Muscle layer of duodenum (tissue), 2 donors: ENCODE measurements around the gene ATXN7.

Source experiments
- H3K27ac ChIP-seq: one replicate; pipeline ENCODE4 v1.7.0; 2013; ENCODE audit warnings: mild to moderate bottlenecking, low read length
- H3K27me3 ChIP-seq: one replicate; pipeline ENCODE4 v1.7.0; 2013; ENCODE audit warnings: low read depth, mild to moderate bottlenecking, control low read depth, low read length
- H3K36me3 ChIP-seq, 2 donors: one replicate each; pipeline ENCODE4 v1.7.0; 2013; ENCODE audit warnings: low read length in 2 of 2, control low read depth in 1 of 2, mild to moderate bottlenecking in 1 of 2; ENCODE audit not compliant: insufficient read depth in 2 of 2, control insufficient read depth in 1 of 2
- H3K4me1 ChIP-seq, 2 donors: one replicate each; pipeline ENCODE4 v1.7.0; 2013; ENCODE audit warnings: low read length in 2 of 2, mild to moderate bottlenecking in 2 of 2, control low read depth in 1 of 2, moderate library complexity in 1 of 2; ENCODE audit not compliant: insufficient read depth in 2 of 2, control insufficient read depth in 1 of 2
- H3K4me3 ChIP-seq, 2 donors: one replicate each; pipeline ENCODE4 v1.7.0; 2013; ENCODE audit warnings: low read length in 2 of 2, low read depth in 1 of 2, mild to moderate bottlenecking in 1 of 2
- H3K9me3 ChIP-seq, 2 donors: one replicate each; pipeline ENCODE4 v1.7.0; 2013; ENCODE audit warnings: low read length in 2 of 2, control low read depth in 1 of 2, mild to moderate bottlenecking in 1 of 2; ENCODE audit not compliant: control insufficient read depth in 1 of 2
- donor health status: healthy.

Gene ATXN7, protein sequence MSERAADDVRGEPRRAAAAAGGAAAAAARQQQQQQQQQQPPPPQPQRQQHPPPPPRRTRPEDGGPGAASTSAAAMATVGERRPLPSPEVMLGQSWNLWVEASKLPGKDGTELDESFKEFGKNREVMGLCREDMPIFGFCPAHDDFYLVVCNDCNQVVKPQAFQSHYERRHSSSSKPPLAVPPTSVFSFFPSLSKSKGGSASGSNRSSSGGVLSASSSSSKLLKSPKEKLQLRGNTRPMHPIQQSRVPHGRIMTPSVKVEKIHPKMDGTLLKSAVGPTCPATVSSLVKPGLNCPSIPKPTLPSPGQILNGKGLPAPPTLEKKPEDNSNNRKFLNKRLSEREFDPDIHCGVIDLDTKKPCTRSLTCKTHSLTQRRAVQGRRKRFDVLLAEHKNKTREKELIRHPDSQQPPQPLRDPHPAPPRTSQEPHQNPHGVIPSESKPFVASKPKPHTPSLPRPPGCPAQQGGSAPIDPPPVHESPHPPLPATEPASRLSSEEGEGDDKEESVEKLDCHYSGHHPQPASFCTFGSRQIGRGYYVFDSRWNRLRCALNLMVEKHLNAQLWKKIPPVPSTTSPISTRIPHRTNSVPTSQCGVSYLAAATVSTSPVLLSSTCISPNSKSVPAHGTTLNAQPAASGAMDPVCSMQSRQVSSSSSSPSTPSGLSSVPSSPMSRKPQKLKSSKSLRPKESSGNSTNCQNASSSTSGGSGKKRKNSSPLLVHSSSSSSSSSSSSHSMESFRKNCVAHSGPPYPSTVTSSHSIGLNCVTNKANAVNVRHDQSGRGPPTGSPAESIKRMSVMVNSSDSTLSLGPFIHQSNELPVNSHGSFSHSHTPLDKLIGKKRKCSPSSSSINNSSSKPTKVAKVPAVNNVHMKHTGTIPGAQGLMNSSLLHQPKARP

DNA sequence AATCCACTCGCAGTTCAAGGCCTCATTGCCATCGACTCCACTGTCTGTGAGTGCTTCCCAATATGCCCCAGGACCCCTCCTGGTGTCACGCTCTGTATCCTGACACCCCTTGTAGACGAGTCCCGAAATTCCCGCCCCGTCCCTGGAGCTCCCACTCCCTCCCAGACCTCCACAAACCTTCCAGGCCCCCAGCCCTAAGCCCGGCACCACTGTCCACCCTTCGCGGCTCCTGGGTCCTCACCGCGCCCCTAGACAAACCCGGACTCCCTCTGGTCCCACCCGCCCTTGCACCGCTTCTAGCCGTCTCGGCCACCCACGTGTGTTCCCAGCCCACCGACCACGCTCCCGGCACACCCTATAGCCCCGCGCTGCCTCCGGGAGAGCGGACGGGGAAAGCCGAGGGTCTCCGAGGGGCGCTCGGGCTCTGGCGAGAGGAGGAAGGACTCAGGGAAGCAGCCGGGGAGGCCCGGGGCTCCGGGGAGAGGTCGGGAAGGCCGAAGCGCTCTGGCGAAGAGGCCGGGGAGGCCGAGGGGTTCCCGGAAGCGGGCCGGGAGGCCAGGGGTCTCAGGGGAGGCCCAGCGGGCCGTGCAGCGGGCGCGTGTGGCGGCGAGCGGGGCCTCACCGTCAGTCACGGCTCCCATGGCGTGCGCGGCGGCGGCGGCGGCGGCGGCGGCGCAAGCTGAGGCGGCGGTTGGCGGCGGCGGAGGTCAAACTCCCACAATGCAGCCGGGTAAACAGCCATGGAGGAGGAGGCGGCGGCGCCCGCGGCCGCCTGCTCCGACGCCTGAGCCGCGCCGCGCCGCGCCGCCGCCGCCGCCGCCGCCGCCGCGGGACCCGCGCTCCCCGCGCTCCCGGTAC, at the start of gene ATXN7, which contains the start of gene THOC7:
ATXN7 (plus strand) TSS at position 718 of the 858 bp plus-strand sequence. CDS start 48,732 bp downstream, outside the sequence.
THOC7 (minus strand) TSS at position 656 of the 858 bp plus-strand sequence; CDS start at position 641, 15 bp downstream.
- H3K4me1 ChIP-seq, result peaks cover 9 to 17% of the 10 kb centered on the region in 2 donors
- H3K9me3 ChIP-seq, result no peaks in the 10 kb centered on the region
- no peaks in the 10 kb centered on the region for H3K36me3 ChIP-seq
- H3K27ac ChIP-seq, result peak within 1 kb of the TSS; percentile 69
- peak within 1 kb of the TSS; percentile 85 to 88 for H3K4me3 ChIP-seq
- no peaks in the 10 kb centered on the region for H3K27me3 ChIP-seq

DNA sequence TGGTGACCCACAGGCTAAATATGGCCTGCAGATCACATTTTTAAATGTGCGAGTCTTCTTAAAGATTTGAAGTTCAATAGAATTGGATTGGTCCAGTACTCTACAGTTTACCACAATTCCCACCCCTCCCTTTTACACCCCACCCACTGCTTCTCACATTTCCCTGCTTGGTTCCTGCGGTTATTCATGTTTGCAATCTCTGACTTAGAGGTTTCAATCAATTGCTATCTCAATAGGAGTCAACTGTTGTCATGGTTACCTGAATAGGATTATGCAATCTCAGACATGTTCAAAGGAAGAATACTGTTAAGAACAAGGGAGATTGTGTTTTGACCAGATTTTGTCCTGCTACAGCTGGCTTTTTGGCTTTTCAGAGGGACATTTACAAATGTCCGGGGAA, 49.4 kb upstream of the ATXN7 start:
- H3K36me3 ChIP-seq, result no peaks in the 10 kb centered on the region
- no peak overlapping the region for H3K4me3 ChIP-seq
- no peaks in the 10 kb centered on the region for H3K27me3 ChIP-seq
- H3K27ac ChIP-seq, result no peak overlapping the region
- no peaks in the 10 kb centered on the region for H3K9me3 ChIP-seq
- H3K4me1 ChIP-seq, result no peaks in the 10 kb centered on the region

DNA sequence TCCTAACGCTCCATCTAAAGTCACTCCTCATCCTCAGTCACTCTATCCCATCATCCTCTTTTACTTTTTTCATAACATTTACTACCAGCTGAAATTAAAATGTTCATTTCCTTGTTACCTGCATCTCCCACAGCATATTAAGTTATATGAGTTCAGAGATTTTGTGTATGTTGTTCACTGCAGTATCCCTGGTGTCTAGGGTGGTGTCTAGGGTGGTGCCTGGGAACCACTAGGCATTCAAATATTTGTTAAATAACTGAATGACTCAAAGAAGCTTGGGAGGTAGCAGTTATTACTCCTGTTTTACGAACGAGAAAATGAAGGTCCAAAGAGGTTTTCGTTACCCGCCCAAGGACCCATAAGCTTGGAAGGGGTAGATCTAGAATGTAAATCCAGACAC, 46.4 kb upstream of the ATXN7 start:
- Histone ChIP-seq H3K4me1 (no peaks in the 10 kb centered on the region), H3K4me3 (no peak overlapping the region), H3K27ac (no peak overlapping the region), H3K36me3 (no peaks in the 10 kb centered on the region), H3K27me3 (no peaks in the 10 kb centered on the region), H3K9me3 (no peaks in the 10 kb centered on the region)

DNA sequence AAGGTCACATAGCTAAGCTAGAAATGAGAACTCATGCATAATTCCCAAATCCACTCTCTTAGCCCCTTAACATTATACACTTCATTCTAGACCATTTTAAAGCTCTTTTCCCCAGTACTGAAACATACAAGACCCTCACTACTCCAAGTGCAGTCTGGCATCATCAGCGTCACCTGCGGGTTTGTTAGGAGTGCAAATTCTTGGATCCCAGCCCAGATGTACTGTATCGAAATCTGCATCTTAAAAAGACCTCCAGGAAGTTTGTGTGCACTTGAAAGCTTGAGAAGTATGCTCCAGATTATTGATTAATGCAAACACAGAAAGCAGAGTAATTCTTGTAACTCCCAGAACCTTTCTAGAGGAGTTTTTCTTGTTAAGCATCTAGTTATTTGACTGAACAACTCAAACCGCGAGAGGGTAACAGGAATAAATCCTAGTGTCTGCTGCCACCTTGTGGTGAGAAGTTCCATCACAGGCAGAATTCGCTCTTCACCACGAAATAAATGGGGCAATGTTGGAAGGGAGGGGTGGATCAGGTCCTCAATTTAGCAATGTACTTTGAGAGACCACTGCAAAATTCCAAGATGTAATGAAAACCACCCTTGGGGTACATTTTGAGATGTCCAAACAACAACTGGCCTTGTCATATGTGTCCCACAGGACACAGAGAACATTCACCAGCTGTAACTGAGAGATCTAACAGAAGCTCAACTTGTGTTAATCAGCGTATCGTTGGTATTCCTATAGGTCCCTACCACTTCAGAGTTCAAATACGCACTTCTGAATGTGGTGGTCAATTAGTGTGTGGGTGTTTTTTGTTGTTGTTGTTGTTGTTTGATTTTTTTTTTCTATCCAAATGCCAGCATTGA, 45.2 kb upstream of the ATXN7 start:
- Histone ChIP-seq H3K4me3 (no peak overlapping the region), H3K4me1 (no peaks in the 10 kb centered on the region), H3K36me3 (no peaks in the 10 kb centered on the region), H3K27ac (no peak overlapping the region), H3K27me3 (no peaks in the 10 kb centered on the region), H3K9me3 (no peaks in the 10 kb centered on the region)

DNA sequence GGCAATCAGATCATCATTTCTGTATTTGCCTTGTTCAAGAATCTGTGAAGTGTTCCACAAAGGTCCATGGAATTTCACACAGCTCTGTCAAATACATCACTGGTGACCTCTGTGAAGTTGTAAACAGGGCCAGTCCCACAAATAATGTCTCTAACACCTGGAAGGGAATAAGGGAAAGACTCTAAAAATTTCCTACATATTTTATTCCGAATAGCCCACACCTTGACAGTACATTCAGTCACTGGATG, 44.6 kb upstream of the ATXN7 start, which contains the start of gene C3orf49:
C3orf49 (plus strand) TSS at position 149 of the 248 bp plus-strand sequence. CDS start 173 bp downstream, outside the sequence.
- Histone ChIP-seq H3K9me3 (no peaks in the 10 kb centered on the region), H3K27me3 (no peaks in the 10 kb centered on the region), H3K36me3 (no peaks in the 10 kb centered on the region), H3K4me1 (no peaks in the 10 kb centered on the region), H3K27ac (no peak within 1 kb of the TSS), H3K4me3 (no peak within 1 kb of the TSS)

DNA sequence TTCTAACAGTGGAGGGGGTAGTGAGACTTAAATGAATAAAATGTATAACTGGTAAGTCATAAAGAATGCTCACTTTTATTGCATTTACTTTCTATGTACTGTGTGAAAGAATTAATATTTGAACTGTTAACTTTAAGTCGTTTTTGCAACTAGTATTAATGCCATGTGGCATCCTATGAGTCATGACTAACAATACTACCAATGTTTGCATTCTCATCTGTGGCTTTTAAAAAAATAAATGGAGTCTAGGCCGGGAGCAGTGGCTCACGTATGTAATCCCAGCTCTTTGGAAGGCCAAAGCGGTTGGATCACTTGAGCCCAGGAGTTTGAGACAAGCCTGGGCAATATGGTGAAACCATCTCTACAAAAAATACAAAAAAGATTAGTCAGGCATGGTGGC, 39.4 kb upstream of the ATXN7 start:
- H3K9me3 ChIP-seq, result no peaks in the 10 kb centered on the region
- H3K27ac ChIP-seq, result no peak overlapping the region
- H3K36me3 ChIP-seq, result peaks cover 0 to 9% of the 10 kb centered on the region in 2 donors
- no peak overlapping the region for H3K4me3 ChIP-seq
- H3K4me1 ChIP-seq, result no peaks in the 10 kb centered on the region
- no peaks in the 10 kb centered on the region for H3K27me3 ChIP-seq

DNA sequence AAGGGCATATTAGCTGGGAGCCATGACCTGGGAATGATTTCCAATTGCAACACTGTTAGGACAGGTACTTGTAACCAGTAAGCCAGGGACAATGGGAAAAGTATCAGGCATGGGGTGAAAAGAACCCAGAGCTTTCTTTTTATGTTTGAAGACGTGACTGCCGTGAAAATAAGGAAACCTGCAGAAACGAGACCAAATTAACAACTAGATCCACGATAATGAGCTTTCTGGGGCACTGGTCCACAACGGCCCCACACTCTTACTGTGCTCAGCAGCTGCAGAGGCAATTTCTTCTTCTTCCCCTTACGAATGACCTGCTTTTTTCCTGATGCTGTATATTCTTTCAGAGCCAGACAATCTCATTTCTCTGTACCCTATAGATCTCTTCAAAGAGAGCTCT, 33.1 kb upstream of the ATXN7 start:
- Histone ChIP-seq H3K27me3 (no peaks in the 10 kb centered on the region), H3K9me3 (no peaks in the 10 kb centered on the region), H3K4me1 (no peaks in the 10 kb centered on the region), H3K27ac (no peak overlapping the region), H3K36me3 (peaks cover 33 to 45% of the 10 kb centered on the region in 2 donors), H3K4me3 (no peak overlapping the region)

DNA sequence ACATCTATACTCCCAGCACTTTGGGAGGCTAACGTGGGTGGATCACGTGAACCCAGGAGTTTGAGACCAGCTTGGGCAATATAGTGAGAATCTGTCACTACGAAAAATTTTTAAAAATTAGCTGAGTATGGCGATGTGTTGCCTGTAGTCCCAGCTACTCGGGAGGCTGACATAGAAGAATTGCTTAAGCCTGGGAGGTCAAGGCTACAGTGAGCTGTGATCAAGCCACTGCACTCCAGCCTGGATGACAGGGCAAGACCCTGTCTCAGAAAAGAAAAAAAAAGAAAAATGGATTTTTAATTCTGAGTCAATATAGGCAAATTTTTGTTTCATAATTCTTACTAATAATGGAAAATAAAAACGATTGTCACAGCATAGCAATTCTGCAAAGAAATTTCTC, 31.3 kb upstream of the ATXN7 start:
- Histone ChIP-seq H3K4me1 (no peaks in the 10 kb centered on the region), H3K36me3 (peaks cover 35 to 44% of the 10 kb centered on the region in 2 donors), H3K27ac (no peak overlapping the region)

DNA sequence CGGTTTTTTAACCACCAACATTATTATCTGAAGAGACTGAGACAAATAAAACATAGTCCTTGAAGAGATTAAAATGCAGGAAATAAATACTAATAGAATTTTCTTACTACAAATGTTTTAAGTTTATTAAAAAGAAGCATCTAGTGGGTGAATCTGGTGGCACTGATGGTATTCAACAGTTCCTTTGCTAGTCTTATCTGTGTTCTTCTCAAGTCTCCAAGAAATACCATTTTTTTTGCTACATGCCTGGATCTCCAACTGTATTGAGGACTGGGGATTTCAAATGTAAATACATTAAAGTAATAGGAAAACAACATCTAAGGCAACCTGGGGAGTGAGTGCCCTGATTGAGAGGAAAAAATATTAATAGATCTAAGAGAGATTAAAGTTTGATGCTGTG, 22.0 kb upstream of the ATXN7 start:
- no peaks in the 10 kb centered on the region for H3K4me1 ChIP-seq
- H3K36me3 ChIP-seq, result no peaks in the 10 kb centered on the region
- H3K9me3 ChIP-seq, result no peaks in the 10 kb centered on the region
- H3K27ac ChIP-seq, result no peak overlapping the region
- H3K27me3 ChIP-seq, result no peaks in the 10 kb centered on the region
- no peak overlapping the region for H3K4me3 ChIP-seq

More for the DNA sequence above, 31.3 kb upstream of the ATXN7 start:
- Histone ChIP-seq H3K9me3 (no peaks in the 10 kb centered on the region), H3K27me3 (no peaks in the 10 kb centered on the region), H3K4me3 (no peak overlapping the region)

DNA sequence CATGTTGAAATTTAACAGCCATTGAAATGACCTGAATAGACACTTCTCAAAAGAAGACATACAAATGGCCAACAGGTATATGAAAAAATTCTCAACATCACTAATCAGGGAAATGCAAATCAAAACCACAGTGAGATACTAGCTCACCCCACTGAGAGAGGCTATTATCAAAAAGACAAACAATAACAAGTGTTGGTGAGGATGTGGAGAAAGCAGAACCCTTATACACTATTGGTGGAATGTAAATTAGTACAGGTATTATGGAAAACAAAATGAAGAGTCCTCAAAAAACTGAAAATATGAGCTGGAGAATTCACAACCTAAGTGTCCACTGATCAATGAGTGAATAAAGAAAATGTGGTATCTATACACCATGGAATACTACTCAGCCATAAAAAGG, 21.5 kb upstream of the ATXN7 start:
- H3K4me3 ChIP-seq, result no peak overlapping the region
- no peak overlapping the region for H3K27ac ChIP-seq
- no peaks in the 10 kb centered on the region for H3K36me3 ChIP-seq
- no peaks in the 10 kb centered on the region for H3K9me3 ChIP-seq
- no peaks in the 10 kb centered on the region for H3K27me3 ChIP-seq
- H3K4me1 ChIP-seq, result no peaks in the 10 kb centered on the region
